Stimulated activated CD8-positive, alpha-beta memory T cell treated with anti-CD3 and anti-CD28 coated beads, Interleukin-2, amount 100 ng/mL, for 48 hours (primary cell): ENCODE measurements around the gene C4B.

Experiments
- DNase-seq, 2 donors: peaks; one replicate each; pipeline ENCODE4 v3.0.0-alpha.2; 2020; ENCODE audit warnings: low read depth in 2 of 2

Gene C4B

DNA sequence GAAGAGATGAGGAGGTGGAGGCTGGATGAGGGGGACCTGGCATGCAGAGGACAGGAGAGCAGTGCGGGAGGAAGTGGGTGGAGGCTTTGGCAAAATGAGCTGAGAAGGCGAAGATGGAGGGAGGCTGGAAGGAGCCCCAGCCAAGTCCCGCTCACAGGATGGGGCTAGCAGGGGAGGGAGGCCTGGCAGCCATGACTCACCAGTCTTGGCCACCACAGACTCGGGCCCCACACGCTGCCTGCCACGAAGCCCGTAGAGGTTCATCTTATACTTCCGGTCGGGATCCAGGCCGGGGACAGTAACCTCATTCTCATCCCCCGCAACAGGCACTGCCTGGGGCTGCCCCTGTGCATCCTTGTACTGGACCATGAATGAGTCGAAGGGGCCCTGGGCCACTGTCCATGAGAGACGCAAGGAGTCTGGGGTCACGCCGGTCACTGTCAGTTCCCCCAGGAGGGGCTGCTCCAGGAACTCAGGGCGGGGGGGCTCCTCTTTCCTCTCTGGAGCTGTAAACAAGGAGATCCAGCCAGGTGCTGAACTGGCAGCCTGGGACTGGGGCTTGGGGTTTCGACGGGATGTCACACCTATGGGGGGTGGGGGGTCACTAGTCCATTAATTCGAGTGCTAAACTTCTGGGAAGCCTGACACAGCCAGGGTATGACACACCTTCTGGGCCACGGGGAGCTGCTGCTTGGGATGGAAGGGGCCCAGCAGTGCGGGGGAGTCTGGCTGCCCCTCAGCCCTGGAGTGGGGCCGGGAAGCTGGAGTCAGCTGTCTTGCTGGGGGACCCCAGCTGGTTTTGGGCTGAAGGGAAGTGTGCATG, 66.8 kb downstream of the C4B start:
- no peak for DNase-seq

DNA sequence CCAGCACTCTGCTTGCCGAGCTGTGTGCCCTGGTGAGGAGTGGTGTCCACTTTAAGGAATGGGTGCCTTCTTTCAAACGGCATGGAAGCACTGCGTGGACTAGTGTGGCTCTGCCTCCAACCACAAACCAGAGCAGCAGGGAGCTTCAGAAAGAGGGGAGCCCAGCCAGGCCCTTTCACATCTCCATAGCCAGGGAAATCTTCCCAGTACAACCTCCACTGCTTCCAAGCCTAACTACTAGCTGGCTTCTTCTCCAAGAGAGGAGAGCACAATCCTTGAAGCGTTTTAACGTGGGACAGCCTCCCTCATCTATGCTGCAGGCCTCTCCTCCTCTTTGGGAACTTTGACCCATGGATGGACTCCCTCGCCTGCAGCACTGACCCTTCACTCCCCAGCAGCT, 67.9 kb downstream of the C4B start:
- DNase-seq: no peak

DNA sequence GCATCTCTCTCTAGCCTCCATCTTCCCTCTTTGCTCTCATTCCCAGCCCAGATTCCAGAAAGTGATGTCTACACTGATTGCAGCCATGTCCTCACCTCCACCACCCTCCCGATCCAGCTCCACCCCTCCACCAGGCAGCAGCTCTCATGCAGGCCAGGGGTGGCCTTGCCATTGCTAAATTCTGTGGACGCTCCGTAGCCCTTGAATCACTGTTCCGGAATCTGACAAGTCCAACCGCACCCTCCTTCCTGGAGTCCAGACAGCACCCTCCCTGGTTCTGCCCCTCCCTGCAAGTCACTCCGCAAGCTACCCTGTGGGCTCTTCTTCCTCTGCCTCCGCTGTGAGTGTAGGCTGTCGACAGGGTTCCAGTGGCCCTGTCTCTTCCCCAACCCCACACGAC, 68.3 kb downstream of the C4B start:
- no peak for DNase-seq

DNA sequence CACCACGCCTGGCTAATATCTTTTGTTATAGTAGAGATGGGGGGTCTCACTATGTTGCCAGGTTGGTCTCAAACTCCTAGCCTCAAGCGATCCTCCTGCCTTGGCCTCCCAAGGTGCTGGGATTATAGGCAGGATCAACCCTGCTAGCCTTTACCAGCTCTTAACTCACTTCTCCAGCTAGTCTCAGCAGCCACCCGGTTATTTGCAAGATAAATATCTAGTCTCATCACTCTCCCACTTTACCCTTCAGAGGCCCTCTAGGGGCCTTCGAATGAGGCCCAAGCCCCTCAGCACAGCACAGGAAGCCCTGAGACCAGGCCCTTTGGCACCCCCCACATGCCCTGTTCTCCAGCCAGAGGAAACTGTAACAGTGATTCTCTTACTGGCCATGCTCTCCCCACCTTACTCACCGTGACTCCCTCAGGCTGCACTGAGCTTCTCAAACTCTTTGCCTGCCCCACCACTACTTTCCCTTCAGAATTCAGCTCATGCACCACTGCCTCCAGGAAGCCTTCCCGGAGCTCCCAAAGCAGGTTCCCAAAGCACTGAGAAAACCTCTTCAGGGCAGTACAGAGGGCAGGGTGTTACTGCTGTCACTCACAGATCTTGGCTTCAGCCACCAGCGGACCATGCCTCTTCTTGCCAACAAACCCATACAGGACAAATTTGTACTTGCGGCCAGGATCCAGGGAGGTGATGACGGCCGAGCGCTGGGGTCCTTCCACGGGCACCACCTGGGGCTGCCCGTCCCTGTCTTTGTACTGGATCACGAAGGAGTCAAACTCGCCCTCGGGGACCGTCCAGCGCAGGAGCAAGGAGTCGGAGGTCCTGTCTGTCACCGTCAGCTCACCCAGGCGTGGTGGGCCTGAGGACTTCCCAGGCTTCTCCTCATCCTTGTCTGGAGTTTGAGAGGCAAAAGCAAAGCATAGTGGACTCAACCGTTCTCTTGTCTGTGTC, 69.5 kb downstream of the C4B start:
- no peak for DNase-seq

DNA sequence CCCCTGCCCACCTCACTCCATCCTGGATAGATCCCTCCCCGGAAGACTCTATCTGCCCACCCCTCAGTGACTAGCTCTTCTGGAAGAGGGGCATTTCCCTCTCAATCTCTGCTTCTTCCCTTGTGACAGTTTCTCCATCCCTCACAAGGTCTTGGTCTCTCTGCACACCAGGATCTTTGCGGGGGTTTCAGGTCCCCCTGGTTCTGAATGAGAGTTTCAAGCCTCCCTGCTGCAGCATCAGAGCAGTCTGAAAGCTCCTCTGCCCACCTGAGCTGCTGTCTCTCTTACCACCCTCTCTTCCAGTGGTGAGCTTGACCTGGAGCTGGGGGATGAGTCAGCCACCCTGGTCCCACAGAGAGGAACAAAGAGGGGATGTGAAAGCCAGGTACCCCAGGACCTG, 70.2 kb downstream of the C4B start:
- DNase-seq: no peak
